Measurements from ENCODE around the gene ZGPAT. TPM values are rescaled to one million over a fixed set of nuclear protein-coding genes. Genes with fewer than 3 reads are reported as not detected.

ZGPAT gene
- total and polyA plus RNA-seq, 10 of the 15 experiments (the other 5 are each of a cell fraction or from before 2014, with no cell fraction given): 0.58 to 52.9 (median 18.0) TPM

DNA sequence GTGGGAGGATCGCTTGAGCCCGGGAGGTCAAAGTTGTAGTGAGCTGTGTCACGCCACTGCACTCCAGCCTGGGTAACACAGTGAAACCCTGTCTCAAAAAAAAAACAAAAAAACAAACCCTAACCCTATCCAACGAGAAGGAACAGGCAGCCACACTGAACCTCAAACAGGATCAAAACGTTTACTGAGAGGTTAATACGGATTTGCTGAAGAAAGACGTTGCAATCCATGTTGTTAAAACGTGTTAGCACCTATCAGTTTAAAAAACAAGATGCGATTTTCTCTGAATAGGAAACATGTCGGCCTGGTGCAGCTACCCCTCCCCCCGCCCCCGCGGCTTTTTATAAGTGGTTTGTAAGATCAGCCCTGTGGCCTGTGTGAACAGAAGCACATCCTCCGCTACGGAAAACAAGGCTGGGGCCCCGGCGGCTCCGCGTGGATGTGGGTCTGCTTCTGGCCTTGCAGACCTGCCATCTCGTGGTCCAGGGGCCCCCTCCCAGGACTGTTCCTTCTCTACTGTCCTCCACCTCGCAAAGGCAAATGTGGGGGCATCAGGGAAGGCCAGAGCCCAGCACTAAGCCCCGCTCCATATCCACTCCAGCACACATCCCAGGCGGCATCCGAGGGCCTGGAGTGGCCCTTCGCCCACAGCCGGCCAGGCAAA lies 43.1 kb downstream of the ZGPAT start:
- no peak for FAIRE-seq
- BruUV-seq (replicated peaks): no TSS peak
- ChIA-PET SMC1A (ENCODE audit: uncharacterized antibody, unreplicated experiment) (interaction anchor here (0.8 kb wide), 1 partner anchor 352 kb away, joined by 5 read pairs; no protein-coding TSS in a partner anchor), POLR2A (interaction anchor here (0.6 to 0.8 kb wide), 2 partner anchors 14 to 96 kb away, joined by 3 read pairs; partner anchors contain the start of gene LIME1), RAD21 (ENCODE audit: unreplicated experiment) (no interaction called here), CTCF (no interaction called here)
- peaks cover 0 to 1% of the 10 kb centered on the region in 2 experiments; a peak in 1 of 4 replicates for H3K27me3 ChIP-seq (replicated peaks in 1 of 2; ENCODE audit: control insufficient read depth in 2 of 2, insufficient read depth in 2 of 2, low read length in 1 of 2)
- H3K27ac ChIP-seq (ENCODE audit: control insufficient read depth, insufficient read depth): no peak overlapping the region
- H3K4me3 ChIP-seq: no peak overlapping the region
- no peak for DNase-seq (ENCODE audit: low read depth, low spot score)
- H3K79me2 ChIP-seq (ENCODE audit: control insufficient read depth, insufficient read depth, low read length): no peaks in the 10 kb centered on the region
- no peak overlapping the region for H2AFZ ChIP-seq (ENCODE audit: control insufficient read depth, low read depth, low read length)
- no peak overlapping the region for H3K9ac ChIP-seq (ENCODE audit: control insufficient read depth, insufficient read depth, low read length)
- in situ Hi-C loops (cut with MboI) (no loop called here), intact Hi-C loops (cut with micrococcal nuclease; ENCODE audit: unreplicated experiment) (no loop called here)
- no peaks in the 10 kb centered on the region for H3K36me3 ChIP-seq (ENCODE audit: control insufficient read depth in 2 of 2, insufficient read depth in 2 of 2, low read length in 1 of 2)
- no peak for ATAC-seq
- no peaks in the 10 kb centered on the region for H4K20me1 ChIP-seq (ENCODE audit: control insufficient read depth, insufficient read depth)
- TF ChIP-seq SMC3 (IDR thresholded peaks at IDR 0.05; ENCODE audit: borderline replicate concordance, low read length) (no peak), REST (IDR thresholded peaks at IDR 0.05; ENCODE audit: low read depth, low read length) (no peak), ZNF24 (IDR thresholded peaks at IDR 0.05) (no peak), STAT1 (conservative IDR thresholded peaks at IDR 0.05) (no peak), STAT3 (IDR thresholded peaks at IDR 0.05; ENCODE audit: low read depth, low read length) (no peak), CHD1 (IDR thresholded peaks at IDR 0.05; ENCODE audit: low read depth, low read length) (no peak), HSF1 (IDR thresholded peaks at IDR 0.05; ENCODE audit: low read depth, low read length) (no peak), ZSCAN29 (IDR thresholded peaks at IDR 0.05) (no peak), RBBP5 (conservative IDR thresholded peaks at IDR 0.05) (no peak), HDGF (IDR thresholded peaks at IDR 0.05) (no peak), MEF2B (IDR thresholded peaks at IDR 0.05; ENCODE audit: partially characterized antibody, poor library complexity, severe bottlenecking) (no peak)
- TF ChIP-seq, protein P1, sequence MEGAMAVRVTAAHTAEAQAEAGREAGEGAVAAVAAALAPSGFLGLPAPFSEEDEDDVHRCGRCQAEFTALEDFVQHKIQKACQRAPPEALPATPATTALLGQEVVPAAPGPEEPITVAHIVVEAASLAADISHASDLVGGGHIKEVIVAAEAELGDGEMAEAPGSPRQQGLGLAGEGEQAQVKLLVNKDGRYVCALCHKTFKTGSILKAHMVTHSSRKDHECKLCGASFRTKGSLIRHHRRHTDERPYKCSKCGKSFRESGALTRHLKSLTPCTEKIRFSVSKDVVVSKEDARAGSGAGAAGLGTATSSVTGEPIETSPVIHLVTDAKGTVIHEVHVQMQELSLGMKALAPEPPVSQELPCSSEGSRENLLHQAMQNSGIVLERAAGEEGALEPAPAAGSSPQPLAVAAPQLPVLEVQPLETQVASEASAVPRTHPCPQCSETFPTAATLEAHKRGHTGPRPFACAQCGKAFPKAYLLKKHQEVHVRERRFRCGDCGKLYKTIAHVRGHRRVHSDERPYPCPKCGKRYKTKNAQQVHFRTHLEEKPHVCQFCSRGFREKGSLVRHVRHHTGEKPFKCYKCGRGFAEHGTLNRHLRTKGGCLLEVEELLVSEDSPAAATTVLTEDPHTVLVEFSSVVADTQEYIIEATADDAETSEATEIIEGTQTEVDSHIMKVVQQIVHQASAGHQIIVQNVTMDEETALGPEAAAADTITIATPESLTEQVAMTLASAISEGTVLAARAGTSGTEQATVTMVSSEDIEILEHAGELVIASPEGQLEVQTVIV (IDR thresholded peaks at IDR 0.05; ENCODE audit: borderline replicate concordance, partially characterized antibody): no peak
- no peaks in the 10 kb centered on the region for H3K4me1 ChIP-seq (ENCODE audit: control insufficient read depth, insufficient read depth, low read length)
- no peaks in the 10 kb centered on the region for H3K9me3 ChIP-seq (replicated peaks; ENCODE audit: control insufficient read depth, insufficient read depth, low read length)
- WGBS (ENCODE audit: insufficient coverage, insufficient replicate concordance, low lambda C conversion rate, missing lambda C conversion rate): 71% methylated on average over 24 of the region's 26 CpGs
- no peak overlapping the region for H3K4me2 ChIP-seq (ENCODE audit: control insufficient read depth, insufficient read depth)

Measured in GM12878 (cell line).